Mammary epithelial cell (primary cell): ENCODE results near the gene ADGRG1.

Experiments used
- EZH2 ChIP-seq: IDR thresholded peaks from 2 replicates; pipeline ENCODE4 v1.6.1; 2012; ENCODE audit warnings: low read length, inconsistent platforms, borderline replicate concordance
- TF ChIP-seq, protein P1 (sequence below), 2 donors: IDR thresholded peaks in 1 of 2; conservative IDR thresholded peaks in 1 of 2; 2 replicates each; pipeline ENCODE4 v1.5.1; 2011 to 2012; ENCODE audit warnings: inconsistent platforms in 2 of 2, low read length in 2 of 2, mild to moderate bottlenecking in 2 of 2, control low read depth in 1 of 2, low read depth in 1 of 2; ENCODE audit not compliant: insufficient read depth in 1 of 2; ENCODE audit errors: extremely low read depth in 1 of 2

DNA sequence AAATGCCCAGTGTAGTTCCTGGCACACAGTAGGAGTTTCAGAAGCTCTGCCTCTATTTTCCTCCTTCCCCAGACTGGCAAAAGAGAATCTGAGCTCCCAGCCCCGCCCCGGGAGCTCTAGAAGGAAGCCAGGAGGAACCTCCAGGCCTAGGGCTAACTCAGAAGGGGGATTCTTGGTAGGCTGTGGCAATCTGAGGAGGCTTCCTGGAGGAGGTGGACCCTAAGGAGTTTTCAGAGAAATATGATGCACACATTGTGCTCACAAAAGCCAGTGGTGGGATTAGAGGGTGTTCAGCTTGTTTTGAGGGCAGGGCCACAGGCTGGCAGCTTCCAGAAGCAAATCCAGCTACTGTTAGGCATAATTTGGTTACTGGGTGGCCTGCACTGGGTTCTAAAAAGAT lies 10.0 kb downstream of the ADGRG1 start:
- TF ChIP-seq, protein P1, sequence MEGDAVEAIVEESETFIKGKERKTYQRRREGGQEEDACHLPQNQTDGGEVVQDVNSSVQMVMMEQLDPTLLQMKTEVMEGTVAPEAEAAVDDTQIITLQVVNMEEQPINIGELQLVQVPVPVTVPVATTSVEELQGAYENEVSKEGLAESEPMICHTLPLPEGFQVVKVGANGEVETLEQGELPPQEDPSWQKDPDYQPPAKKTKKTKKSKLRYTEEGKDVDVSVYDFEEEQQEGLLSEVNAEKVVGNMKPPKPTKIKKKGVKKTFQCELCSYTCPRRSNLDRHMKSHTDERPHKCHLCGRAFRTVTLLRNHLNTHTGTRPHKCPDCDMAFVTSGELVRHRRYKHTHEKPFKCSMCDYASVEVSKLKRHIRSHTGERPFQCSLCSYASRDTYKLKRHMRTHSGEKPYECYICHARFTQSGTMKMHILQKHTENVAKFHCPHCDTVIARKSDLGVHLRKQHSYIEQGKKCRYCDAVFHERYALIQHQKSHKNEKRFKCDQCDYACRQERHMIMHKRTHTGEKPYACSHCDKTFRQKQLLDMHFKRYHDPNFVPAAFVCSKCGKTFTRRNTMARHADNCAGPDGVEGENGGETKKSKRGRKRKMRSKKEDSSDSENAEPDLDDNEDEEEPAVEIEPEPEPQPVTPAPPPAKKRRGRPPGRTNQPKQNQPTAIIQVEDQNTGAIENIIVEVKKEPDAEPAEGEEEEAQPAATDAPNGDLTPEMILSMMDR (conservative IDR thresholded peaks at IDR 0.05 in 1 of 2, IDR thresholded peaks at IDR 0.05 in 1 of 2; ENCODE audit: extremely low read depth in 1 of 2, insufficient read depth in 1 of 2, low read depth in 1 of 2, low read length in 2 of 2) = no peak
- TF ChIP-seq EZH2 = no peak
